ENCODE measurements around the gene RUNDC3A. TPM values are rescaled to one million over a fixed set of nuclear protein-coding genes. Genes with fewer than 3 reads are reported as not detected.
A peak's percentile ranks its signal among the peaks of the same experiment; 100 is the strongest.

RUNDC3A gene
- total and polyA plus RNA-seq, 4 donors = 0.61 to 4.9 (median 0.80) TPM

- 93 to 97% methylated on average over 14 of the region's 14 CpGs for WGBS, 2 donors
- Histone ChIP-seq H3K4me1 (ENCODE audit: control insufficient read depth in 5 of 5, insufficient read depth in 5 of 5, low read length in 5 of 5) (peaks cover 0 to 30% (median 9%) of the 10 kb centered on the region in 5 donors), H3K9ac (ENCODE audit: insufficient read depth in 1 of 2, low read length in 2 of 2) (no peak overlapping the region), H3K9me3 (ENCODE audit: control insufficient read depth in 4 of 4, insufficient read depth in 3 of 4, low read length in 3 of 4) (no peaks in the 10 kb centered on the region), H3K4me3 (no peak overlapping the region), H3K36me3 (ENCODE audit: control insufficient read depth in 4 of 4, insufficient read depth in 4 of 4, low read length in 4 of 4) (peaks cover 0 to 3% (median 0%) of the 10 kb centered on the region in 4 donors), H3K27ac (ENCODE audit: low read depth in 1 of 2, low read length in 1 of 2) (no peak overlapping the region), H3K27me3 (ENCODE audit: control insufficient read depth in 3 of 3, insufficient read depth in 3 of 3, low read length in 2 of 3) (no peaks in the 10 kb centered on the region)
- ATAC-seq (ENCODE audit: insufficient read depth, low FRiP score) (no peak), DNase-seq (no peak)
- TF ChIP-seq, protein P1, sequence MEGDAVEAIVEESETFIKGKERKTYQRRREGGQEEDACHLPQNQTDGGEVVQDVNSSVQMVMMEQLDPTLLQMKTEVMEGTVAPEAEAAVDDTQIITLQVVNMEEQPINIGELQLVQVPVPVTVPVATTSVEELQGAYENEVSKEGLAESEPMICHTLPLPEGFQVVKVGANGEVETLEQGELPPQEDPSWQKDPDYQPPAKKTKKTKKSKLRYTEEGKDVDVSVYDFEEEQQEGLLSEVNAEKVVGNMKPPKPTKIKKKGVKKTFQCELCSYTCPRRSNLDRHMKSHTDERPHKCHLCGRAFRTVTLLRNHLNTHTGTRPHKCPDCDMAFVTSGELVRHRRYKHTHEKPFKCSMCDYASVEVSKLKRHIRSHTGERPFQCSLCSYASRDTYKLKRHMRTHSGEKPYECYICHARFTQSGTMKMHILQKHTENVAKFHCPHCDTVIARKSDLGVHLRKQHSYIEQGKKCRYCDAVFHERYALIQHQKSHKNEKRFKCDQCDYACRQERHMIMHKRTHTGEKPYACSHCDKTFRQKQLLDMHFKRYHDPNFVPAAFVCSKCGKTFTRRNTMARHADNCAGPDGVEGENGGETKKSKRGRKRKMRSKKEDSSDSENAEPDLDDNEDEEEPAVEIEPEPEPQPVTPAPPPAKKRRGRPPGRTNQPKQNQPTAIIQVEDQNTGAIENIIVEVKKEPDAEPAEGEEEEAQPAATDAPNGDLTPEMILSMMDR (IDR thresholded peaks at IDR 0.05; ENCODE audit: control extremely low read depth, extremely low read depth) = no peak
Observed at GRCh38 chr17:44359458-44360143, 51.2 kb downstream of the RUNDC3A start.

- no peak overlapping the region for H3K9ac ChIP-seq (ENCODE audit: insufficient read depth in 1 of 2, low read length in 2 of 2)
- H3K9me3 ChIP-seq (ENCODE audit: control insufficient read depth in 4 of 4, insufficient read depth in 3 of 4, low read length in 3 of 4) = no peaks in the 10 kb centered on the region
- ATAC-seq (ENCODE audit: insufficient read depth, low FRiP score) (no peak), DNase-seq (no peak)
- no peak overlapping the region for H3K27ac ChIP-seq (ENCODE audit: low read depth in 1 of 2, low read length in 1 of 2)
- 57 to 60% methylated on average over 6 of the region's 6 CpGs for WGBS, 2 donors
- H3K27me3 ChIP-seq (ENCODE audit: control insufficient read depth in 3 of 3, insufficient read depth in 3 of 3, low read length in 2 of 3) = no peaks in the 10 kb centered on the region
- peaks cover 0 to 30% (median 9%) of the 10 kb centered on the region in 5 donors for H3K4me1 ChIP-seq (ENCODE audit: control insufficient read depth in 5 of 5, insufficient read depth in 5 of 5, low read length in 5 of 5)
- H3K36me3 ChIP-seq (ENCODE audit: control insufficient read depth in 4 of 4, insufficient read depth in 4 of 4, low read length in 4 of 4) = peaks cover 0 to 3% (median 0%) of the 10 kb centered on the region in 4 donors
- H3K4me3 ChIP-seq = no peak overlapping the region
- TF ChIP-seq, protein P1 (IDR thresholded peaks at IDR 0.05; ENCODE audit: control extremely low read depth, extremely low read depth) = no peak
Observed at GRCh38 chr17:44360144-44360533, 51.7 kb downstream of the RUNDC3A start.

DNA sequence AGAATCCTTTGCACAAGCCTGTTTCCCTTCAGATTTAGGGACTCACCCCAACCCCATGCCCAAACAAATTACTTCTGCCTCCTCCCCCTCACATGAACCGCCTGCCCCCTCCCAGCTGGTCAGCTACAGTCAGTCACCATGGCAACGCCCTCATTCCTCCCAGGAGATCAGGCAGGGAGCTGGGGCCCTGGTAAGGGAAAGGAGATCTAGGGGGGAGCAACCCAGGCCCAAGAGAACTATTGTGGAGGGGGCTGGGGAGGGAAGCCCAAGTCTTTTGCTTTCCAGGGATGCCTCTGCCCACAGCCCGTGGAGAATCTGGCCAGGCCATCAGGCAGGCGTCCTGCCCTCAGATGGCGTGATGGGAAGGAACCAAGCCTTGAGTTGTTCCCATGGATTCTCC, 52.4 kb downstream of the RUNDC3A start:
- 67 to 81% methylated on average over 5 of the region's 5 CpGs for WGBS, 2 donors
- ATAC-seq (ENCODE audit: insufficient read depth, low FRiP score) (no peak), DNase-seq (peak; percentile 79 to 82 (median 80))
- Histone ChIP-seq H3K4me3 (no peak overlapping the region), H3K9ac (ENCODE audit: insufficient read depth in 1 of 2, low read length in 2 of 2) (peak overlapping the region in 1 of 2 donors; percentile 9), H3K4me1 (ENCODE audit: control insufficient read depth in 5 of 5, insufficient read depth in 5 of 5, low read length in 5 of 5) (peaks cover 0 to 30% (median 9%) of the 10 kb centered on the region in 5 donors), H3K9me3 (ENCODE audit: control insufficient read depth in 4 of 4, insufficient read depth in 3 of 4, low read length in 3 of 4) (no peaks in the 10 kb centered on the region), H3K36me3 (ENCODE audit: control insufficient read depth in 4 of 4, insufficient read depth in 4 of 4, low read length in 4 of 4) (peaks cover 0 to 3% (median 0%) of the 10 kb centered on the region in 4 donors), H3K27me3 (ENCODE audit: control insufficient read depth in 3 of 3, insufficient read depth in 3 of 3, low read length in 2 of 3) (no peaks in the 10 kb centered on the region), H3K27ac (ENCODE audit: low read depth in 1 of 2, low read length in 1 of 2) (no peak overlapping the region)
- TF ChIP-seq, protein P1 (IDR thresholded peaks at IDR 0.05; ENCODE audit: control extremely low read depth, extremely low read depth) = no peak

Measured in lung (tissue), 12 donors.